NT2/D1 (cell line): ENCODE data around the gene METTL24.

Source experiments
- DNase-seq: peaks from one replicate; pipeline ENCODE4 v3.0.0-alpha.2; 2011; ENCODE audit warnings: low read depth, low spot score
- H3K27me3 ChIP-seq: 2 replicates; pipeline ENCODE4 v1.6.0; 2011; ENCODE audit warnings: mild to moderate bottlenecking; ENCODE audit not compliant: insufficient read length, insufficient read depth
- H3K36me3 ChIP-seq: 2 replicates; pipeline ENCODE4 v1.6.1; 2011; ENCODE audit warnings: mild to moderate bottlenecking, low read length, mixed read lengths; ENCODE audit not compliant: insufficient read depth, insufficient read length
- H3K4me1 ChIP-seq: 2 replicates; pipeline ENCODE4 v1.5.1; 2011; ENCODE audit not compliant: insufficient read depth, insufficient read length
- H3K4me3 ChIP-seq: 2 replicates; pipeline ENCODE4 v1.5.1; 2011; ENCODE audit warnings: low read depth; ENCODE audit not compliant: insufficient read length
- H3K9ac ChIP-seq: 2 replicates; pipeline ENCODE4 v1.6.0; 2011; ENCODE audit warnings: low read depth; ENCODE audit not compliant: insufficient read length
- H3K9me3 ChIP-seq: 2 replicates; pipeline ENCODE4 v1.5.1; 2011; ENCODE audit warnings: mild to moderate bottlenecking, low read length; ENCODE audit not compliant: insufficient read depth
- SUZ12 ChIP-seq: IDR thresholded peaks from 2 replicates; pipeline ENCODE4 v1.6.1; 2011; ENCODE audit not compliant: insufficient read length, insufficient read depth; ENCODE audit errors: extremely low read depth
- YY1 ChIP-seq: IDR thresholded peaks from 2 replicates; pipeline ENCODE4 v1.6.1; 2011; ENCODE audit not compliant: insufficient read length, insufficient read depth
- ZNF274 ChIP-seq: IDR thresholded peaks from 2 replicates; pipeline ENCODE4 v1.6.1; 2011; ENCODE audit warnings: mild to moderate bottlenecking, low read depth, low read length

METTL24 gene

GRCh38 chr6:110357664-110358552, at the start of gene METTL24:
TSS of gene METTL24 (minus strand) at chr6:110358349. CDS start at chr6:110358272, 77 bp downstream.
- DNase-seq = no peak
- Histone ChIP-seq H3K9ac (peak within 1 kb of the TSS; percentile 61), H3K4me3 (peak within 1 kb of the TSS; percentile 51), H3K36me3 (no peaks in the 10 kb centered on the region), H3K9me3 (no peaks in the 10 kb centered on the region), H3K4me1 (peaks cover 6% of the 10 kb centered on the region), H3K27me3 (peaks cover 32% of the 10 kb centered on the region)
- no peak for TF ChIP-seq ZNF274

- TF ChIP-seq ZNF274 = no peak
- no peak for TF ChIP-seq SUZ12
- TF ChIP-seq YY1 = no peak
- DNase-seq = no peak
- Histone ChIP-seq H3K27me3 (no peaks in the 10 kb centered on the region), H3K4me1 (no peaks in the 10 kb centered on the region), H3K4me3 (no peak overlapping the region), H3K36me3 (no peaks in the 10 kb centered on the region), H3K9ac (no peak overlapping the region), H3K9me3 (no peaks in the 10 kb centered on the region)
These were observed 46.5 kb upstream of the METTL24 start for GRCh38 chr6:110404607-110405006.

- TF ChIP-seq YY1 (no peak), SUZ12 (no peak), ZNF274 (no peak)
- Histone ChIP-seq H3K27me3 (no peaks in the 10 kb centered on the region), H3K9me3 (no peaks in the 10 kb centered on the region)
These were observed 43.5 kb upstream of the METTL24 start for GRCh38 chr6:110401585-110402176.

GRCh38 chr6:110400208-110400607, 42.1 kb upstream of the METTL24 start:
- H3K9ac ChIP-seq = no peak overlapping the region
- no peaks in the 10 kb centered on the region for H3K36me3 ChIP-seq
- H3K4me3 ChIP-seq = no peak overlapping the region
- no peaks in the 10 kb centered on the region for H3K9me3 ChIP-seq
- DNase-seq = no peak
- no peaks in the 10 kb centered on the region for H3K4me1 ChIP-seq
- H3K27me3 ChIP-seq = no peaks in the 10 kb centered on the region
- TF ChIP-seq ZNF274 (no peak), YY1 (no peak), SUZ12 (no peak)

More at GRCh38 chr6:110401585-110402176, 43.5 kb upstream of the METTL24 start:
- no peak overlapping the region for H3K9ac ChIP-seq
- H3K4me1 ChIP-seq = no peaks in the 10 kb centered on the region
- DNase-seq = no peak
- H3K36me3 ChIP-seq = no peaks in the 10 kb centered on the region
- no peak overlapping the region for H3K4me3 ChIP-seq

- Histone ChIP-seq H3K9ac (no peak overlapping the region), H3K4me1 (no peaks in the 10 kb centered on the region), H3K36me3 (no peaks in the 10 kb centered on the region), H3K27me3 (no peaks in the 10 kb centered on the region), H3K4me3 (no peak overlapping the region), H3K9me3 (no peaks in the 10 kb centered on the region)
- TF ChIP-seq YY1 (no peak), ZNF274 (no peak), SUZ12 (no peak)
- no peak for DNase-seq
These were observed 41.3 kb upstream of the METTL24 start for GRCh38 chr6:110399219-110400071.

GRCh38 chr6:110398778-110399177, 40.6 kb upstream of the METTL24 start:
- Histone ChIP-seq H3K9me3 (no peaks in the 10 kb centered on the region), H3K4me1 (no peaks in the 10 kb centered on the region), H3K9ac (no peak overlapping the region), H3K27me3 (no peaks in the 10 kb centered on the region), H3K36me3 (no peaks in the 10 kb centered on the region), H3K4me3 (no peak overlapping the region)
- DNase-seq = no peak
- TF ChIP-seq YY1 (no peak), SUZ12 (no peak), ZNF274 (no peak)

GRCh38 chr6:110395221-110395620, 37.1 kb upstream of the METTL24 start:
- Histone ChIP-seq H3K9me3 (no peaks in the 10 kb centered on the region), H3K36me3 (no peaks in the 10 kb centered on the region), H3K4me3 (no peak overlapping the region), H3K4me1 (no peaks in the 10 kb centered on the region), H3K9ac (no peak overlapping the region), H3K27me3 (no peaks in the 10 kb centered on the region)
- TF ChIP-seq SUZ12 (no peak), ZNF274 (no peak), YY1 (no peak)
- no peak for DNase-seq
